ENCODE data around the gene KRT13. TPM values are rescaled to one million over a fixed set of nuclear protein-coding genes. Genes with fewer than 3 reads are reported as not detected.

Gene KRT13
- total and polyA plus RNA-seq, 9 of the 15 experiments (the other 6 are each of a cell fraction or from before 2014, with no cell fraction given), result 0.11 to 1.1 (median 0.24) TPM; not detected in 3

- TF ChIP-seq KLF10 (CRISPR knock-in tag; IDR thresholded peaks at IDR 0.05) (no peak), NCOR1 (IDR thresholded peaks at IDR 0.05) (no peak), ZHX1 (conservative IDR thresholded peaks at IDR 0.05; ENCODE audit: low read length) (no peak), BMI1 (IDR thresholded peaks at IDR 0.05; ENCODE audit: low read length) (no peak), CHCHD3 (CRISPR knock-in tag; IDR thresholded peaks at IDR 0.05) (no peak), ZNF197 (CRISPR knock-in tag; IDR thresholded peaks at IDR 0.05; ENCODE audit: low read depth) (no peak), U2AF1 (optimal IDR thresholded peaks at IDR 0.05; ENCODE audit: low read depth, low read length) (no peak), FOS (IDR thresholded peaks at IDR 0.05; ENCODE audit: extremely low read depth, insufficient read length) (no peak)
Measured at GRCh38 chr17:41498276-41498675, 7.1 kb downstream of the KRT13 start (continued).

GRCh38 chr17:41496803-41497484, 8.5 kb downstream of the KRT13 start:
- Histone ChIP-seq H3K4me2 (ENCODE audit: insufficient read depth, low read length) (peak overlapping the region; percentile 60; the same call in 1 of the 2 replicates), H3K27ac (ENCODE audit: extremely low read depth, low read depth, low read length) (no peak overlapping the region), H3K9me1 (ENCODE audit: control insufficient read depth, insufficient read depth, low read length) (no peaks in the 10 kb centered on the region), H2AFZ (ENCODE audit: low read depth, low read length) (peak overlapping the region; percentile 87), H3K27me3 (ENCODE audit: control insufficient read depth in 2 of 2, insufficient read depth in 2 of 2, low read length in 2 of 2) (no peaks in the 10 kb centered on the region), H3K4me1 (replicated peaks in 1 of 2; ENCODE audit: control insufficient read depth in 2 of 2, insufficient read depth in 2 of 2, low read length in 2 of 2) (peaks cover 48 to 53% of the 10 kb centered on the region in 2 experiments), H3K4me3 (no peak overlapping the region), H3K36me3 (ENCODE audit: control insufficient read depth, insufficient read depth, low read length) (no peaks in the 10 kb centered on the region), H4K20me1 (replicated peaks; ENCODE audit: control insufficient read depth, insufficient read depth, low read length) (no peaks in the 10 kb centered on the region), H3K9me3 (replicated peaks; ENCODE audit: control insufficient read depth, insufficient read depth, low read depth, low read length) (no peaks in the 10 kb centered on the region), H3K79me2 (ENCODE audit: control insufficient read depth, insufficient read depth, low read length) (no peaks in the 10 kb centered on the region), H3K9ac (ENCODE audit: insufficient read depth in 1 of 2, low read depth in 2 of 2, low read length in 2 of 2) (peak overlapping the region in 1 of 2 experiments; percentile 85; a peak in 2 of 4 replicates)
- ChIA-PET CTCF (ENCODE audit: low intra/inter-chr PET ratio) (interaction anchor here (0.7 to 0.9 kb wide), 2 partner anchors 11 to 587 kb away, joined by 3 to 6 read pairs; no protein-coding TSS in a partner anchor), POLR2A (interaction anchor here (1.4 kb wide), 1 partner anchor 8 kb away, joined by 6 read pairs; no protein-coding TSS in a partner anchor)
- 35% methylated on average over 11 of the region's 12 CpGs for whole genome bisulfite sequencing (ENCODE audit: insufficient coverage, low coverage, missing lambda C conversion rate)
- DNase-seq (ENCODE audit: extremely low read depth in 1 of 4, low spot score in 3 of 4) (peak; percentile 88 to 91 (median 90)), FAIRE-seq (peak; percentile 78), ATAC-seq (peak; percentile 92)
- in situ Hi-C loops (cut with MboI) (no loop called here), intact Hi-C loops (cut with micrococcal nuclease) (loop anchor here (10.0 kb wide), 1 partner anchor 592 kb away; no protein-coding TSS in a partner anchor)
- BruUV-seq (replicated peaks), result no TSS peak
- TF ChIP-seq CHD4 (IDR thresholded peaks at IDR 0.05; ENCODE audit: insufficient read depth, insufficient replicate concordance, low read depth, low read length, poor library complexity, severe bottlenecking), result peak; percentile 97
- no peak for TF ChIP-seq ZNF146 (CRISPR knock-in tag; IDR thresholded peaks at IDR 0.05; ENCODE audit: unreplicated experiment)
- no peak for TF ChIP-seq ARNT (IDR thresholded peaks at IDR 0.05)
- TF ChIP-seq ZNF253 (CRISPR knock-in tag; conservative IDR thresholded peaks at IDR 0.05), result no peak
- TF ChIP-seq MTA3 (IDR thresholded peaks at IDR 0.05; ENCODE audit: borderline replicate concordance), result peak; percentile 47; the same call in 1 of the 2 replicates
- no peak for TF ChIP-seq TARDBP (IDR thresholded peaks at IDR 0.05)
- TF ChIP-seq ELK3 (CRISPR knock-in tag; IDR thresholded peaks at IDR 0.05), result no peak
- no peak for TF ChIP-seq RFX5 (IDR thresholded peaks at IDR 0.05; ENCODE audit: low read depth, low read length)
- no peak for TF ChIP-seq GTF2F1 (IDR thresholded peaks at IDR 0.05; ENCODE audit: low read depth, low read length)
- no peak for TF ChIP-seq ELF2 (CRISPR knock-in tag; IDR thresholded peaks at IDR 0.05)
- no peak for TF ChIP-seq BRD9 (IDR thresholded peaks at IDR 0.05; ENCODE audit: low read depth, partially characterized antibody)
- TF ChIP-seq CHD2 (IDR thresholded peaks at IDR 0.05; ENCODE audit: low read depth, low read length), result no peak
